ENCODE measurements around the gene ABHD17A. TPM values are rescaled to one million over a fixed set of nuclear protein-coding genes. Genes with fewer than 3 reads are reported as not detected.
A peak's percentile ranks its signal among the peaks of the same experiment; 100 is the strongest.

The ABHD17A gene
- total and polyA plus RNA-seq, 9 of the 15 experiments (the other 6 are each of a cell fraction or from before 2014, with no cell fraction given), result 0.04 to 135 (median 21.8) TPM; not detected in 1

GRCh38 chr19:1853295-1854038, 31.8 kb downstream of the ABHD17A start (continued):
- no peak for TF ChIP-seq AFF1 (IDR thresholded peaks at IDR 0.05; ENCODE audit: low read depth in 1 of 2, partially characterized antibody in 2 of 2)
- peak; percentile 99 for TF ChIP-seq RAD51 (IDR thresholded peaks at IDR 0.05; ENCODE audit: borderline replicate concordance, low read depth)
- no peak for TF ChIP-seq TAF15 (IDR thresholded peaks at IDR 0.05; ENCODE audit: low read depth, low read length)
- TF ChIP-seq POLR2G (IDR thresholded peaks at IDR 0.05; ENCODE audit: low read depth, low read length), result peak; percentile 65; the same call in 1 of the 2 replicates
- TF ChIP-seq PRDM10 (IDR thresholded peaks at IDR 0.05; ENCODE audit: partially characterized antibody), result no peak
- TF ChIP-seq MECOM (CRISPR knock-in tag; IDR thresholded peaks at IDR 0.05), result no peak
- no peak for TF ChIP-seq HDAC6 (IDR thresholded peaks at IDR 0.05; ENCODE audit: low read depth, low read length)
- TF ChIP-seq PURB (CRISPR knock-in tag; IDR thresholded peaks at IDR 0.05; ENCODE audit: low read depth), result no peak
- no peak for TF ChIP-seq ZNF668 (CRISPR knock-in tag; IDR thresholded peaks at IDR 0.05)
- TF ChIP-seq ZZZ3 (IDR thresholded peaks at IDR 0.05), result no peak
- TF ChIP-seq MLX (CRISPR knock-in tag; conservative IDR thresholded peaks at IDR 0.05), result no peak
- TF ChIP-seq MYNN (IDR thresholded peaks at IDR 0.05), result peak; percentile 78; the same call in 1 of the 2 replicates
- no peak for TF ChIP-seq MYNN (CRISPR knock-in tag; IDR thresholded peaks at IDR 0.05)
- no peak for TF ChIP-seq ZNF232 (CRISPR knock-in tag; IDR thresholded peaks at IDR 0.05)
- TF ChIP-seq LCOR (CRISPR knock-in tag; IDR thresholded peaks at IDR 0.05), result no peak
- TF ChIP-seq MXI1 (IDR thresholded peaks at IDR 0.05; ENCODE audit: low read depth, low read length), result no peak
- TF ChIP-seq ZBED1 (IDR thresholded peaks at IDR 0.05), result 0 out of 2 replicates have a peak, but pooled peaks have one; percentile 55
- TF ChIP-seq, protein P1, sequence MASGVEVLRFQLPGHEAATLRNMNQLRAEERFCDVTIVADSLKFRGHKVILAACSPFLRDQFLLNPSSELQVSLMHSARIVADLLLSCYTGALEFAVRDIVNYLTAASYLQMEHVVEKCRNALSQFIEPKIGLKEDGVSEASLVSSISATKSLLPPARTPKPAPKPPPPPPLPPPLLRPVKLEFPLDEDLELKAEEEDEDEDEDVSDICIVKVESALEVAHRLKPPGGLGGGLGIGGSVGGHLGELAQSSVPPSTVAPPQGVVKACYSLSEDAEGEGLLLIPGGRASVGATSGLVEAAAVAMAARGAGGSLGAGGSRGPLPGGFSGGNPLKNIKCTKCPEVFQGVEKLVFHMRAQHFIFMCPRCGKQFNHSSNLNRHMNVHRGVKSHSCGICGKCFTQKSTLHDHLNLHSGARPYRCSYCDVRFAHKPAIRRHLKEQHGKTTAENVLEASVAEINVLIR (CRISPR knock-in tag; IDR thresholded peaks at IDR 0.05), result no peak

Measured in K562 (cell line).